B cell (primary cell): ENCODE results near the gene SLC6A1.

Experiments
- CTCF ChIP-seq: fragments of 200-600 bp; IDR thresholded peaks from one replicate; pipeline ENCODE4 v1.8.0; 2022; ENCODE audit warnings: antibody characterized with exemption, mild to moderate bottlenecking
- EZH2 ChIP-seq: IDR thresholded peaks from 2 replicates; pipeline ENCODE4 v1.6.1; 2012; ENCODE audit warnings: borderline replicate concordance, low read depth, mild to moderate bottlenecking, moderate library complexity, low read length; ENCODE audit not compliant: insufficient read depth, poor library complexity, severe bottlenecking

GRCh38 chr3:11024181-11024580 lies 31.6 kb downstream of the SLC6A1 start:
- no peak for TF ChIP-seq CTCF
- no peak for TF ChIP-seq EZH2
